ENCODE data around the gene TWSG1.

The TWSG1 gene

DNA sequence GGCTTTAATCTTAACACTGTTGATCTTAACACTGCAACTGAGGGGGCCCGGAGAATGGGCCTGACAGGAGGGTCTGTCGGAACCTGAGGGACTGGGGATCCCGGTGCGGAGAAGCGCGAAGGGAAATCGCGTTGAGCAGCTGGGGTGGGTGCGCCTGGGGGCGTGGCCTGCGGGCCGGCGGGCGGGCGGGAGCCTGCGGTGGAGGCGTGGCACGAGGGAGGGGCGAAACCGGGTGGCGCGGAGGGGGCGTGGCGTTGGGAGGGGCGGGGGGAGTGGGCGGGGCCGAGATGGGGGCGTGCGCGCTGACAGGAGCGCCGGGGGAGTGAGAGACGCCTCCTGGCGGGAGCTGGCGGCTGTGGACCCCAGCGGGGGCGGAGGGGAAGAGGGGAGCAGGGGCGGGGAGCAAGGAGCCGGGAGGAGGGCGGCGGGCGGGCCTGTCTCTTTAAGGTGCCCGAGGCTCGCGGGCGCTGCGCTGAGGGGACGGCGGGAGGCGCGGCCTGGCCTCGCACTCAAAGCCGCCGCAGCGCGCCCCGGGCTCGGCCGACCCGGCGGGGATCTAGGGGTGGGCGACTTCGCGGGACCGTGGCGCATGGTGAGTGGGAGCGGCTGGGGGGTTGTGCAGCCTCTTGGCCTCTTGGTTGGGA lies at the start of gene TWSG1:
TWSG1 (plus strand) TSS at position 445 of the 644 bp plus-strand sequence. CDS start 2,457 bp downstream, outside the sequence.
- FAIRE-seq = no peak

DNA sequence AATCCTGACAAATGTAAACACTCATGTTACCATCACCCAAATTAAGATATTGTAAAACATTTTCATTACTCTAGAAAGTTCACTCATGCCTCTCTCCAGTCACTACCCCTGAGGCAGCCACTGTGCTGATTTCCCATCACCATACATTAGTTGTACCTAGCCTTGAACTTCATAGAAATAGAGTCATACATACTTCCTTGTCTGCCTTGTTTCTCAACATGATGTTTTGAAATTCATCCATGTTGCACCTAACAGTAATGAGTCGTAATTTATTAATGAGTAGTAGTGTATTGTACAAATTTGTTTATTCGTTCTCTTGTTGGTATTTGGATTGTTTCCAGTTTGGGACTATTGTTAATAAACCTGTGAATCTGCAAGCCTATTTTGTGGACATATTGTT lies 49.0 kb upstream of the TWSG1 start:
- FAIRE-seq = no peak

DNA sequence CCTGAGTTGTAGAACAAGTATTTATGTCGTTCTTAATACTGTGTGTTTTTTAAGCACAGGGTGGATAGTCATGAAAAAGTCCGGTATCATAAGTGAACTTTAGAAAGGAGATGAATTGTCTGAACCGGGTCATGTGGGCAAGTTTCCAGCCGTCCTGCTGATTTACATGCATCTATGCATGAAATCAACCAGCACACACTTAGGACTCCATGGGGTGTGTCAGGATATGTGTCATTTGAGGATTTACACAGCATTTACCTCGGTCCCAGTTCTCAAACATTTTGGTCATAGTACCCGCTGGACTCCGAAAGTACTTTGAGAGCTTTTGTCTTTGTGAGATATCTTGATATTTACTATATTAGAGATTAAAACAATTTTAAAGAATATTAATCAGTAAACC lies 47.5 kb upstream of the TWSG1 start:
- no peak for FAIRE-seq

DNA sequence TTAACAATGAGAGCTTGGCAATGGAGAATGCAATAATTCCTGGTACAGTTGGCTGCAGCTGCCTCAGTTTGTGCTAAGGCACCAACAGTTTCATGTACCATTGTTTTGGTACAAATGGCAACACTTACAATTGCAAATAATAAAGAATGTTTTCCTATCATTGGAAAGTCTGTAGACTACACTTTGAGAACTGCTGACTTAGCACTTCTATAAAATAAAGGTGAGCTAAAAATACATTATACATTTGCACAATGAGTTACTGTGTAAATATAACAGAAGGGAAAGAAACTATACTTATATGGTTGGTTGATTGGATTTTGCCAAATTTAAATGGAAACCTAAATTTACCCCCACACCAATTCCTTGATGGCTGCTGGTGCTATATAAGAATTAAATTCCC lies 44.9 kb upstream of the TWSG1 start:
- FAIRE-seq = no peak

DNA sequence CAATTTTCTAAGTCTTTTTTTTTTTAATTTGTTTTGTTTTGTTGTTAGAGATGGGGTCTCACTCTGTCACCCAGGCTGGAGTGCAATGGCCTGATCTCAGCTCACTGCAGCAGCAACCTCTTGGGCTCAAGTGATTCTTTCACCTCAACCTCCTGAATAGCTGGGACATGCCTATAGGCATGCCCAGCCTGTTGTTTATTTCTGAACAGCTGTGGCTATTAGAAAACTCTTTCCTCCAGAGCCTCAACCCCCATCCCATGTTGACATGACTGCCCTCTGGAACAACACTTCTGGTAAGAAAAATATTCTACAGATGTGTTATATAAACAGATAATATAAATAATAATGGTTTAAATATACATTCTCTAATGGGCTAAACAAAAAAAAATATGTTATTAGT lies 44.4 kb upstream of the TWSG1 start:
- no peak for FAIRE-seq

DNA sequence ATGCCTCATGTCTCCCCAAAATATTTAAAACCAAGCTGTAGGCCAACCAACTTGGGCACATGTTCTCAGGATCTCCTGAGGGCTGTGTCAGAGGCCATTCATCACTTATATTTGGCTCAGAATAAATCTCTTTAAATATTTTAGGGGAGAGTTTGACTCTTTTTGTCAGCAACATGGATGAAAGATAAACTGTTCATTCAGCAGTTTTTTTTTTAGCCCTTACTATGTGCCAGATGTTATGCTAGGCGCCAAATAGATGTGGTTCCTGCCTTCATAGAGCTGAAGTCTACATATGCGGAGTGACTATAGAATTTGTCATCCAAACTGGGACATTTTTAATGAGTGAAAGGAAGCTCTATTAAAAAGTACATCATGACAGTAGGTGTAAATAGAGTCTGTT lies 42.5 kb upstream of the TWSG1 start:
- no peak for FAIRE-seq

DNA sequence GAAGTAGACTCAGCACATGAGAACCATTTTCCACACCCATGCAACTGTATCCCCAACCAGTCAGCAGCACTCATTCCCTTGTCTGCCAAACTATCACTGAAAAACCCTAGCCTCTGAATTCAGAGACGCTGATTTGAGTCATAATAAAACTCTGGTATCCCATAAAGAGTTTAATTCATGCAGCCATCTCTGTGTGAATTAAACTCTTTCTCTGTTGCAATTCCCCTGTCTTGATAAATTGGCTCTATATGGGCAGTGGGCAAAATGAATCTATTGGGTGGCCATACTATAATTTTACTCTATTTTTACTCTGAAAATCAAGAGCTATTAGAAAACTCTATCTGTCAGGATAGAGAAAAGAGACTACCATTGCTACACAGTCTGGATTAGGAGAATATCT lies 40.6 kb upstream of the TWSG1 start:
- no peak for FAIRE-seq

DNA sequence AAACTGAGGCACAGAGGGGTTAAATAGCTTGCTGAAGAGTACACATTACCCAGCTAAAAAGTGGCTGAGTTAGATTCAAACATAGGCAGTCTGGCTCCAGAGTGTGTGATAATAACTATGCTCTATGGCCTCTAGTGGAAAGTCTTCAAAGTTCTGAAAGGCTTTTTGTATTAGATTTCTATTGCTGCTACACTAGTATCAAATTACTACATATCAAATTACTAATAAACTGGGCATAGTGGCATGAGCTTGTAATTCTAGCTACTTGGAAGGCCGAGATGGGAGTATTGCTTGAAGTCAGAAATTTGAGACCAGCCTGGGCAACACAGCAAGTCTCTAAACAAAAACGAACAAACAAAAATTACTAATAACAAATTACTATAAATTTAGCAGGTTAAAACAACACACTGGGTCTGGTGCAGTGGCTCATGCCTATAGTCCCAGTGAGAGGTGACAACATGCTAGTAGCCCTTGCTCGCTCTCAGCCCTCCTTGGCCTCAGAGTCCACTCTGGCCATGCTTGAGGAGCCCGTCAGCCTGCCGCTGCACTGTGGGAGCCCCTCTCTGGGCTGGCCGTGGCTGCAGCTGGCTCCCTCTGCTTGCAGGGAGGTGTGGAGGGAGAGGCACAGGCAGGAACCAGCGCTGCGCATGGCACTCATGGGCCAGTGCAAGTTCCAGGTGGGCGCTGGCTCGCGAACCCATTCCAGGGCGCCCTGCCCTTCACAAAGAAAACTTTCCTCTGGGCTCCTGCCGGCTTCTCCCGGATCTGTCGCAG lies 38.2 kb upstream of the TWSG1 start:
- no peak for FAIRE-seq

DNA sequence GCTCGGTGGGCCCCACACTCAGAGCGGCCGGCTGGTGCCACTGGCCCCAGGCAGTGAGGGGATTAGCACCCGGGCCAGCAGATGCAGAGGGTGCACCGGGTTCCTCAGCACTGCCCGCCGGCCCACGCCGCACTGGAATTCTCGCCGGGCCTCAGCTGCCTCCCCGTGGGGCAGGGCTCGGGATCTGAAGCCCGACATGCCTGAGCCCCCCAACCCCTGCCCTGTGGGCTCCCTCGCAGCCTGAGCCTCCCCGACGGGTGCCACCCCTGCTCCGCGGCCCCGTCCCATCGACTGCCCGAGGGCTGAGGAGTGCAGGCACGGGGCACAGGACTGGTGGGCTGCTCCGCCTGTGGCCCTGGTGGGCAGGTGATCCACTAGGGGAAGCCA lies 37.6 kb upstream of the TWSG1 start:
- no peak for FAIRE-seq

DNA sequence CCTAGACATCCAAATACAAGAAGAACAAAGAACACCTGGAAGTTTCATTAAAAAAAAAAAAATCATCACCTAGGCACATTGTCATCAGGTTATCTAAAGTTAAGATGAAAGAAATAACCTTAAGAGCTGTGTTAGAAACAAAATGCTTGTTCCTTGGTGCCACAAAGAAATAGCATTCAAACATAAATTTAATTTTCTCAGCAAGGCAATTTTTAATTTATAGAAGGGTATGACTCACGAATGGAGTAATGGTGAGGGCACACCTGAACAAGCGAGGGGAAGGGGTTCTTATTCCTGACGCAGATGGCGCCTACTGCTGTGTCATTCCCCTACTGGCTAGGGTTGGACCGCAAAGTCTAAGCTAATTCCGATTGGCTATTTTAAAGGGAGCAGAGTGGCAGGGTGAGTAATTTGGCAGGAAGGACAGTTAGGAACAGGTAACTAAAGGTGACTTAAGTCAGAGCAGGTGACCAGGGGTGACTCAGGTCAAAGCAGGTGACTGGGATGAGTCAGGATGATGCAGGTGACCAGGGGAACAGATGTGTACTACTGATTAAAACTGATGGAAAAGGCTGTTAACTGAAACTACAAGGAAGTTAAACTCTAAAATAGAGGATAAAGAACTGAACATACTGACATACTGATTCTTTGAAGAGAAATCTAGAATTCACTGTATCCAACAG lies 30.0 kb upstream of the TWSG1 start:
- no peak for FAIRE-seq

DNA sequence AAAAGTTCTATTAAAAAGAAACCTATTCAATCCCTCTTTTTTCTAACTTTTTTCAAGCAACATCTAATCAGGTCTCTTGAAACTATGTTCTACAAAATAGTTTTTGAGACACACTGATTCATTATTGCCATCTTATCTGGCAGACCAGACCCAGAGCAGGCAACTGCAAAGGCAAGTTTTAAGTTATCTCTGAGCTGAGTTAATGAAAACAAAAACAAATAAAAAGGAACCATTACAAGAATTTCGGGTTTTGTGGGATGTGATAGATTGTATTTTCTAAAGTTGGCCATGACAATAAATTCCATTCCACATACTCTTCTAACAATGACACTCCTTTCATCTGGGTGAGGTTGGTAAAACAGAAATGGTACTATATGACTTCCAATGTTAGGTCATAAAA lies 15.2 kb upstream of the TWSG1 start:
- FAIRE-seq = no peak

DNA sequence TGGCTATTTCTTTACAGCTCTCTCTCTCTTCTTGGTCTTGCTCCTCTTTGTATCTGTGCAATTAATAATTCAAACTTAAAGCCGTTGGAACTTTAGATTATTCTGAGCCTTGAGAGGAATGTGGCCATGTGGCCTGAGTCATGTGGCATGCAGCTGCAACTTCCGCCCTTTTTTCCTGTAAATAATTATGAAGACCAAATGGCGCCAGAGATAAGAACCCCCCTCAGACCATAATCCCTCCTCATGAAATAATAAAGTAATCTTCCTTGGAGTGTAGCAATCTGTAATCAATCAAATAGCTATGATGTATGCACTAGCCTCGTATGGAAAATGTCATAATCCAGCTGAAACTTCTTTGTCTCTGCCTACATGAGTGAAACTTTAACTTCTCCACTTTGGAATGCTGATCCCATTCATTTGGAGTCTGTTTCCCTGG lies 13.5 kb upstream of the TWSG1 start:
- no peak for FAIRE-seq

DNA sequence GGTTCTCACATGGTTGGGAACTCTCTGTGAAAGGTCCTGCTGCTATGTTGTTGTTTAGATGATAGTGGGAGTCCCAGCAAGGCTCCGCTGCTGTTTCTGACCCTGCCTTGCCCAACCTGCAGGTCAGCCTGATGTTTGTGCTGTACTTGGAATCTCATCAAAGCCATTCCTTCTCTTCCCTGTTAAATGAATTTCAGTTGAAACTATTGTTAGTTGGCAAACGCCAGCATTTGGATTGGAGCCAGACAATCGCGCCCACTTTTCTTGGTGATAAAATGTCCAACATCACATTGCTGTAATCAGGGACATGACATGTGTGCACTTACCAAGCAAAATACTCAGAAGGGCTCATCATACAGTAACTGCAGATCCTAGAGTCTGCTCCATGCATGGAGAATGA lies 12.8 kb upstream of the TWSG1 start:
- FAIRE-seq = no peak

DNA sequence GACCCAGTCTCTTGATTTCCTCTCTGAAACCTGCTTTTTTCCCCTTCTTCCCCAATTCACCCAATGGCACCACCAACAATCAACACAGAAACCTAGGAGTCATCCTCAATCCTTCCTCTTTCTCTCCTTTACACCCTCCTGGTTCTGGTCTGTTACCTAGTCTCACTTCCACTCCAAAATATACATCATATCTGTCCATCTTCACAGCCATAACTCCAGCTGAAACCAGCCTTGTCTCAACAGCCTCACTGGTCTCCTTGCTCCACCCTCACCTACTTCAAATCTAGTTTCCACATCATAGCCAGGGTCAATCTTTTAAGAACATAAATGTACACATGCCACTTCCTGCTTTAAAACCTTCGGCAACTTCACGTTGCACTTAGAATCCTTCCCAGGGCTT lies 11.8 kb upstream of the TWSG1 start:
- FAIRE-seq = no peak

DNA sequence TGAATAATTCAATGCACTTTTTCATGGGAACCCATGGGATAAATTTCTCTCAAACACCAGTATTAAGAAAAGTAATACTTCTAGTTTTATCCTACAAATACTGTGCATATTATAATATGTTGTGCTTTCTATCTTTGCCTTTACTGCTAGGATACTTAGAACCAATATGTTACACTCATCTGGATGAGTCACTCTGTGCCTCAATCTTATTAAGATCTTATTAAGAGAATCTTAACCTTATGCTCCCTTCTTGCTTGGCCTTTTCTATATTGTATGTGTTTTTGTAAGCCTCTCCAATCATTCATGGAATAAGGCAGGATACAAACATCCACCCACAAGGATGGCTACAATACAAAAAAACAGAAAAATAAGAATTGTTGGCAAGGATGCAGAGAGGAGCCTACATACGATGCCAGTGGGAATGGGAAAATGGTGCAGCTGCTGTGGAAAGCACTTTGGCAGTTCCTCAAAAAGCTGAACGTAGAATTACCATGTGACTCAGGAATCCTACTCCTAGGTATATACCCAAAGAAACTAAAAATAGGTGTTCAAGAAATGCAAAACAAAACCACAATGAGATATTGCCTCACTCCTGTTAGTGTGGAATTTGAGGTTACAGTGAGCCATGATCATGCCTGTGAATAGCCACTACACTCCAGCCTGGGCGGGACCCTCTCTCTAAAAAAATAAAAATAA lies 10.7 kb upstream of the TWSG1 start:
- FAIRE-seq = no peak

DNA sequence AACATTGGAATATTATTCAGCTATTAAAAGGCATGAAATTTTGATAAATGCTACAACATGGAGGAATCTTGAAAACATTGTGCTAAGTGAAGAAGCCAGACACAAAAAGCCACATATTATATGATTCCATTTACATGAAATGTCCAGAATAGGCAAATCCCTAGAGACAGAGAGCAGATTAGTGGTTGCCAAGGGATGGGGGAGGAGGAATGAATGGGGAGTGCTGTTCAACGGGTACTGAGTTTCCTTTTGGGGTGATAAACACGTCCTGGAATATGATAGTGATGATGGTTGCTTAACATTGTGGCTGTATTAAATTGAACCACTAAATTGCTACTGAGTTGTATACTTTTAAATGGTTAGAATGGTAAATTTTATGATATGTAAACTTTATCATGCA lies 8.9 kb upstream of the TWSG1 start:
- no peak for FAIRE-seq

DNA sequence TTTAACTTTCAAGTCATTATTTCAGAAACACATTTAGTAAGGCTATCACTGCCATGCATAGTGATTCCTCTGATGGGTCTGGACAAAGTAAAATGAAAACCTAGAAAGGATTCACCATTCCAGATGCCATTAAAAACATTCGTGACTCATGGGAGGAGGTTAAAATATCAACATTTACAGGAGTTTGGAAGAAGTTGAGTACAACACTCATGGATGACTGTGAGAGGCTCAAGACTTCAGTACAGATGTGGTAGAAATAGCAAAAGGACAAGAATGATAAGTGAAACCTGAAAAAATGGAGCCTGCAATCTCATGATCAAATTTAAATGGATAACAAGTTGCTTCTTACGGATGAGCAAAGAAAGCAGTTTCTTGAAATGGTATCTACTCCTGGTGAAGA lies 5.8 kb upstream of the TWSG1 start:
- FAIRE-seq = no peak

DNA sequence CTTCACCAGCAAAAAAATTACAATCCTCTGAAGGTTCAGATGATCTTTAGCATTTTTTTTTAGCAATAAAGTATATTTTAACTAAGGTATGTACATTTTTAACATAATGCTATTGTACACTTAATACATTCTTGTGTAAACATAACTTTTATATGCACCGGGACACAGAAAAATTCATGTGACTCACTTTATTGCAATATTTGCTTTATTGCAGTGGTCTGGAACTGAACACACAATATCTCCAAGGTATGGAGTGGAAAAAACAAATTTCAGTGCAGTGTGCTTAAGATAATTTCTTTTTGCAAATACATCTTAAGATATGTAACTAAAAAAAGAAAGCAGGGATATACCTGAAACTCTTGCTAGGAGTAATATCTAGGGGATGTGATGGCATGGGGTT lies 5.1 kb upstream of the TWSG1 start:
- no peak for FAIRE-seq

DNA sequence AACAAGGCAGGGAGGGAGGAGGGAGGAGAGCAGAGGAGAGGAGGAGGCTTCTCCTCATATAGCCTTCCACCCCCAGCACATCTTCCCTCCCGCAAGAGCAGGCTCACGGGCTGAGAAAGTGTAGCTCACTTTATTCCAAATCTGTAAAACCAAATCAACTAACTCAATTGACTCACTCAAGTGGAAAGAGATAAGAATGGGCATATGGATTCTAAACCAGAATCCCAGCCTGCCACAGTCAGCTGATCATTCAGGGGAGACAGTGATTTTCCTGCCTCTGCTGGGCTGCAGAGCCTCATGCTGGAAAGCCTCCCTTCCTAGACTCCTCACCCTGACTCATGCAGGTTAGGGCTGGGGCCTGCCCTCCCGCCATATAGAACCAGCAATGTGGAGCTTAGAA lies 4.2 kb upstream of the TWSG1 start:
- no peak for FAIRE-seq

DNA sequence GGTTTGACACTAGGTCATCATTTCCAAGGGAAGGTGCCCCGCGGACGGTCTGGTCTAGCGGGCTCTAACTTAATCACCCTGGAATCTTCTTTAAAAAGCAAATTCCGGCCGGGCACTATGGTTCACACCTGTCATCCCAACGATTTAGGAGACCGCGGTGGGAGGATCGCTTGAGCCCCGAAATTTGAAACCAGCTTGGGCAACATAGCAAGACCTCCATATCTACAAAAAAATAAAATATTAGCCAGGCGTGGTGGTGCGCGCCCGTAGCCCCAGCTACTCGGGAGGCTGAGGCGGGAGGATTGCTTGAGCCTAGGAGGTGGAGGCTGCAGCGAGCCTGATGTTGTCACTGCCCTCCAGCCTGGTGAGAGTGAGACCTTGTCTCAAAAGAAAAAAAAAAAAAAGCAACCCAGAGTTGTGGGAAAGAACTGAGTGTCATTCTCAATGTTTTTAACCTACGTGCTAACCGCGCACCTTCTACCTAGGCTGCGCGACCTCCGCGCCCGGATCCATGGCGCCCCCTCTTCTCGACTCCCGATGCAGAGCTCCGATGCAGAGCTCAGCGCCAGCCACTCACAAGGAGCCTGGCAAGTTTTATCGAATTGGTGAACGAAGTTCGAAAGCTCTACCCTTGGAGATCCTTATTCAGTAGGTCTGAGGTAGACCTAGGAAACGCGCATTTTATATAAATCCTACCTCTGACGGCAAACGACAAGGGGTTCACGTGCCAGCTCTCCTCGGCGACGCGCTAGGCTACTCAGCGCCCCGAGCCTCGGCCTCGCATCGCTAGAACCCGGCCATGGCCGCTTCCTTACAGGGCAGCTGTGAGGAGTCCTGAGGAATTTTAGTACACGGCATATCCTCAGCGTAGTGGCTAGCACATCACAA lies 888 bp upstream of the TWSG1 start:
- FAIRE-seq = no peak

DNA sequence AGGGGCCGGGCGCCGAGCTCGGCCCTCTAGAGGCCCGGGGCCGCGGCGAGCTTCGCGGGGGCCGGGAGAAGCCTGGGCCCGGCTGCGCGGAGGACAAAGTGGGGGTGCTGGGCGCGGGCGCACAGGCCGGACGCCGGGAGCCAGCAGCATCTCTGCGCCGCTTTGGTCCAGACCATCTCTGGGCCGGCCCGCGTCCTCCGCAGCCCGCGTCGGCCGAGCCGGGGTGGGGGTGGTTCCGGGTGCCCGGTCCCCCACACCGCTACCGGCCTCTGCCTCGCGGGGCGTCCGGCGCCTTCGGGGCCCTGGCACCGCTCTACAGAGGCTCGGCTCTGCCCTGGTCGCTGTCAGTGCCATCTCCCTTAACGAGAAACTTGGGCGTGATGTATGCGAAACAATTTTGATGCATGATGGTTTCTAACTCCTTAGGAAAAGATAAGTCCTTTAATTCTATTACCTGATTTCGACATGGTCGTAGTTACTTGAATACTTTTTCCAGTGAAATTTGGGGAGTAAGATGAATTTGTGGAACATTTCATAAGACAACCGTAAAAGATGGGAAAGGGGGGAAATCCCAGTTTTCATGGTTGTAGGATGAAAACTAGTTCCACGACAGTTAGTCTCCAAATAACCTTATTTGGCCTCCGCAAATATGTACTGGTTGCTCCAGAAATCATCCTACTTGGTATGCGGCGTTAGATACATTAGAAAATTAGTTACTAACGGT lies 562 bp downstream of the TWSG1 start:
- no peak for FAIRE-seq

DNA sequence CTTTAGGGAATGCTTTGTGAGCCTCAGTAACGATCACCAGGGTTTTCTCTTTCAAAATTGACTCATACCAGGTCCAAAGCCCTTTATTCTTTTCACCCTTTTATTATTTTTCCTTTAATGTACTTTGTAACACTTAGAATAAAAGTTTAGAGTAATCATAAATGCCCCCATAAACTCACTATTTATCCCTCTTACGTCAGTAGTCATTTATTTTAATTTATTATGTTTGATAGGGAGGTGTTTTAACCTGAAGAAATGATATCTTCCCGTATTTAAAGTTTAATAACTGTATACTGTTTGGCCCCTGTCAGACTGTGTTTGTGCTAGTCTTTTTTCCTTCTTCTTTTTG lies 1.1 kb downstream of the TWSG1 start:
- no peak for FAIRE-seq

Measured in colon (tissue), 2 donors.